Measurements from ENCODE around the gene TBC1D30. TPM values are rescaled to one million over a fixed set of nuclear protein-coding genes. Genes with fewer than 3 reads are reported as not detected.
A peak's percentile ranks its signal among the peaks of the same experiment; 100 is the strongest.
"Not testable (repeated sequence)": the region's sequence is repeated elsewhere in the genome, so short reads cannot be mapped to it uniquely, and the experiment has no call there.

The TBC1D30 gene
- total RNA-seq, 1 experiment from 2014 or later = 10.8 TPM

DNA sequence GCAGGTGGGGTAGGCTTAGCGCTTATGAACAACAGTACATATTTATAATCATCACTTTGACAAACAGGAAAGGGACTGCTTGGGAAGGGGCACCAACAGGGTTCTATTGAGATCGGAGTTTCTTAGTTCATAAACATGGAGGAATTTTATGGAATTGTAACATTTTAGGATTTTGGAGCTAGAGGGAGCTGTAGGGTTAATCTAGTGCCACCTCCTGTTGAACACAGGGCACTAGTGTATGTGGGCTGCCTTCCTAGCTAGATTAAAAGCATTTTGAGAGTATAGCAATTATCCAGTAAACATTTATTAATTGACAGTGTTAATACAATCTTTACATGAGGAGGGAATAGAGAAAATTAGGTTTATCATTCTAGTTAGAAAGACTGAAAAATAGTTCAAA, 23.1 kb upstream of the TBC1D30 start:
- no peak for DNase-seq
- H3K4me3 Mint-ChIP-seq (ENCODE audit: unreplicated experiment) = no peak overlapping the region
- Histone ChIP-seq H3K4me3 (ENCODE audit: low read depth, low read length) (no peak overlapping the region), H3K36me3 (ENCODE audit: control insufficient read depth, insufficient read depth, low read length) (no peaks in the 10 kb centered on the region), H3K27me3 (replicated peaks; ENCODE audit: control insufficient read depth, insufficient read depth, low read length) (no peaks in the 10 kb centered on the region), H3K4me1 (peaks cover 28% of the 10 kb centered on the region), H3K9me3 (no peaks in the 10 kb centered on the region)
- H3K27ac Mint-ChIP-seq (ENCODE audit: unreplicated experiment) = no peak overlapping the region
- ChIA-PET CTCF (interaction anchor here (0.8 to 2.5 kb wide), 14 partner anchors 10 to 306 kb away, joined by 3 to 28 read pairs (median 5); no protein-coding TSS in a partner anchor), POLR2A (no interaction called here)
- H3K27me3 Mint-ChIP-seq (ENCODE audit: insufficient read depth, unreplicated experiment) = no peaks in the 10 kb centered on the region
- TF ChIP-seq CTCF (IDR thresholded peaks at IDR 0.05; ENCODE audit: insufficient read depth in 1 of 2, low read depth in 1 of 2, low read length in 1 of 2, severe bottlenecking in 1 of 2, unreplicated experiment in 1 of 2) = peak; percentile 9 to 38
- intact Hi-C loops (cut with micrococcal nuclease; ENCODE audit: unreplicated experiment) = no loop called here
- peaks cover 25% of the 10 kb centered on the region for H3K4me1 Mint-ChIP-seq (ENCODE audit: low read depth, unreplicated experiment)
- H3K9me3 Mint-ChIP-seq (ENCODE audit: unreplicated experiment) = no peaks in the 10 kb centered on the region
- no TSS peak for BruUV-seq (replicated peaks)
- H3K36me3 Mint-ChIP-seq (ENCODE audit: insufficient read depth, unreplicated experiment) = no peaks in the 10 kb centered on the region

GRCh38 chr12:64802180-64802775, 22.2 kb upstream of the TBC1D30 start:
- H3K36me3 Mint-ChIP-seq (ENCODE audit: insufficient read depth, unreplicated experiment) = not testable (repeated sequence)

DNA sequence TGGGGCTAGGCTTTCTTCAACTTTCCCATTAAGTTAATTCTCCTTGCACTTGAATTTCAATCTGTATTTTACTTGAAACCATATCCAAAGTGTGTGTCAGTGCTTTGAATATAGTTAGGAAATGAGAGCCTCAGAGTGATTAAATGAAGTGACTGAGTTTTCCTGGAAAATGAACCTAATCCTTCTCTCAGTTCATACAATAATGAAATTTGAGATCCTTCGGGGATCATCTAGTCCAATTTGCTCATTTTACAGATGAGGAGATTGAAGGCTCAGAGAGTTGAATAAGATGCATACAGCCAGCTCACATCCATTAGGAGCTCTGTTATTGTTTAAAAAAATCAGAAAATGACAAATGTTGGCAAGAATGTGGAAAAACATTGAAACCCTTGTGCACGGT, 18.3 kb upstream of the TBC1D30 start:
- H3K4me1 Mint-ChIP-seq (ENCODE audit: low read depth, unreplicated experiment) = peaks cover 22% of the 10 kb centered on the region
- TF ChIP-seq CTCF (IDR thresholded peaks at IDR 0.05; ENCODE audit: insufficient read depth in 1 of 2, low read depth in 1 of 2, low read length in 1 of 2, severe bottlenecking in 1 of 2, unreplicated experiment in 1 of 2) = no peak
- no peaks in the 10 kb centered on the region for H3K9me3 ChIP-seq
- no peaks in the 10 kb centered on the region for H3K27me3 ChIP-seq (replicated peaks; ENCODE audit: control insufficient read depth, insufficient read depth, low read length)
- no peak overlapping the region for H3K27ac Mint-ChIP-seq (ENCODE audit: unreplicated experiment)
- no peak overlapping the region for H3K4me3 Mint-ChIP-seq (ENCODE audit: unreplicated experiment)
- DNase-seq = no peak
- no peak overlapping the region for H3K4me3 ChIP-seq (ENCODE audit: low read depth, low read length)
- intact Hi-C loops (cut with micrococcal nuclease; ENCODE audit: unreplicated experiment) = no loop called here
- no peaks in the 10 kb centered on the region for H3K27me3 Mint-ChIP-seq (ENCODE audit: insufficient read depth, unreplicated experiment)
- H3K9me3 Mint-ChIP-seq (ENCODE audit: unreplicated experiment) = no peaks in the 10 kb centered on the region
- H3K36me3 Mint-ChIP-seq (ENCODE audit: insufficient read depth, unreplicated experiment) = no peaks in the 10 kb centered on the region
- no peaks in the 10 kb centered on the region for H3K36me3 ChIP-seq (ENCODE audit: control insufficient read depth, insufficient read depth, low read length)
- no TSS peak for BruUV-seq (replicated peaks)
- ChIA-PET CTCF (no interaction called here), POLR2A (no interaction called here)
- H3K4me1 ChIP-seq = peaks cover 20% of the 10 kb centered on the region

More at GRCh38 chr12:64802180-64802775, 22.2 kb upstream of the TBC1D30 start:
- peak; percentile 59 to 78 for DNase-seq
- intact Hi-C loops (cut with micrococcal nuclease; ENCODE audit: unreplicated experiment) = loop anchor here (1.0 kb wide), 3 partner anchors 88 to 321 kb away; no protein-coding TSS in a partner anchor
- H3K4me3 Mint-ChIP-seq (ENCODE audit: unreplicated experiment); H3K9me3 Mint-ChIP-seq (ENCODE audit: unreplicated experiment); H3K27me3 Mint-ChIP-seq (ENCODE audit: insufficient read depth, unreplicated experiment); H3K27me3 ChIP-seq (replicated peaks; ENCODE audit: control insufficient read depth, insufficient read depth, low read length); H3K27ac Mint-ChIP-seq (ENCODE audit: unreplicated experiment); H3K36me3 ChIP-seq (ENCODE audit: control insufficient read depth, insufficient read depth, low read length); BruUV-seq (replicated peaks); POLR2A ChIA-PET; H3K4me3 ChIP-seq (ENCODE audit: low read depth, low read length); H3K9me3 ChIP-seq: not testable (repeated sequence)
- peak; percentile 89 to 90 for TF ChIP-seq CTCF (IDR thresholded peaks at IDR 0.05; ENCODE audit: insufficient read depth in 1 of 2, low read depth in 1 of 2, low read length in 1 of 2, severe bottlenecking in 1 of 2, unreplicated experiment in 1 of 2)
- peaks cover 23% of the 10 kb centered on the region for H3K4me1 Mint-ChIP-seq (ENCODE audit: low read depth, unreplicated experiment)
- H3K4me1 ChIP-seq = peaks cover 21% of the 10 kb centered on the region
- CTCF ChIA-PET = interaction anchor here (0.8 to 2.5 kb wide), 14 partner anchors 9 to 305 kb away, joined by 3 to 28 read pairs (median 5); no protein-coding TSS in a partner anchor

Measured in Caco-2 (cell line).